ENCODE data around the gene UNC93B1. TPM values are rescaled to one million over a fixed set of nuclear protein-coding genes. Genes with fewer than 3 reads are reported as not detected.

Gene UNC93B1
- polyA plus RNA-seq, 1 experiment: 38.0 TPM

- TF ChIP-seq CTCF (IDR thresholded peaks at IDR 0.05; ENCODE audit: insufficient read depth, low read depth, low read length): no peak
- ChIA-PET POLR2A (interaction anchor here (0.8 kb wide), 1 partner anchor 32 kb away, joined by 4 read pairs; no protein-coding TSS in a partner anchor), CTCF (interaction anchor here (0.9 to 3.0 kb wide), 4 partner anchors 11 to 169 kb away, joined by 3 to 13 read pairs (median 3); partner anchors contain the start of gene ALDH3B1)
- Histone ChIP-seq H3K36me3 (ENCODE audit: control insufficient read depth, insufficient read depth, low read length) (peaks cover 35% of the 10 kb centered on the region), H3K4me3 (ENCODE audit: low read depth, low read length) (no peak overlapping the region), H3K27me3 (ENCODE audit: control insufficient read depth, insufficient read depth, low read length) (no peaks in the 10 kb centered on the region)
- DNase-seq (ENCODE audit: low read depth): no peak
Observed at GRCh38 chr11:68042219-68043028, 38.5 kb upstream of the UNC93B1 start.

GRCh38 chr11:68041617-68042218 is 37.8 kb upstream of the UNC93B1 start:
- Histone ChIP-seq H3K27me3 (ENCODE audit: control insufficient read depth, insufficient read depth, low read length) (no peaks in the 10 kb centered on the region), H3K36me3 (ENCODE audit: control insufficient read depth, insufficient read depth, low read length) (peaks cover 34% of the 10 kb centered on the region), H3K4me3 (ENCODE audit: low read depth, low read length) (no peak overlapping the region)
- no peak for TF ChIP-seq CTCF (IDR thresholded peaks at IDR 0.05; ENCODE audit: insufficient read depth, low read depth, low read length)
- ChIA-PET CTCF (interaction anchor here (0.9 to 3.0 kb wide), 3 partner anchors 32 to 170 kb away, joined by 3 to 13 read pairs (median 3); partner anchors contain the start of gene ALDH3B1), POLR2A (interaction anchor here (0.8 kb wide), 1 partner anchor 31 kb away, joined by 4 read pairs; no protein-coding TSS in a partner anchor)
- DNase-seq (ENCODE audit: low read depth): no peak

- no peaks in the 10 kb centered on the region for H3K27me3 ChIP-seq (ENCODE audit: control insufficient read depth, insufficient read depth, low read length)
- ChIA-PET CTCF (interaction anchor here (1.2 to 3.0 kb wide), 2 partner anchors 31 to 78 kb away, joined by 3 to 13 read pairs; partner anchors contain the start of gene ALDH3B1), POLR2A (no interaction called here)
- DNase-seq (ENCODE audit: low read depth): no peak
- H3K4me3 ChIP-seq (ENCODE audit: low read depth, low read length): peak overlapping the region; percentile 66
- peaks cover 31% of the 10 kb centered on the region for H3K36me3 ChIP-seq (ENCODE audit: control insufficient read depth, insufficient read depth, low read length)
- no peak for TF ChIP-seq CTCF (IDR thresholded peaks at IDR 0.05; ENCODE audit: insufficient read depth, low read depth, low read length)
Observed at GRCh38 chr11:68040957-68041591, 37.2 kb upstream of the UNC93B1 start.

GRCh38 chr11:68040101-68040956 is 36.4 kb upstream of the UNC93B1 start:
- CTCF ChIA-PET: interaction anchor here (1.2 to 3.0 kb wide), 3 partner anchors 11 to 79 kb away, joined by 3 to 13 read pairs (median 4); partner anchors contain the start of gene ALDH3B1
- peaks cover 26% of the 10 kb centered on the region for H3K36me3 ChIP-seq (ENCODE audit: control insufficient read depth, insufficient read depth, low read length)
- POLR2A ChIA-PET: no interaction called here
- no peaks in the 10 kb centered on the region for H3K27me3 ChIP-seq (ENCODE audit: control insufficient read depth, insufficient read depth, low read length)
- no peak for TF ChIP-seq CTCF (IDR thresholded peaks at IDR 0.05; ENCODE audit: insufficient read depth, low read depth, low read length)
- H3K4me3 ChIP-seq (ENCODE audit: low read depth, low read length): peak overlapping the region; percentile 66
- DNase-seq (ENCODE audit: low read depth): no peak

Measured in BJ (cell line).